ENCODE data around the gene PPFIBP2.

DNA sequence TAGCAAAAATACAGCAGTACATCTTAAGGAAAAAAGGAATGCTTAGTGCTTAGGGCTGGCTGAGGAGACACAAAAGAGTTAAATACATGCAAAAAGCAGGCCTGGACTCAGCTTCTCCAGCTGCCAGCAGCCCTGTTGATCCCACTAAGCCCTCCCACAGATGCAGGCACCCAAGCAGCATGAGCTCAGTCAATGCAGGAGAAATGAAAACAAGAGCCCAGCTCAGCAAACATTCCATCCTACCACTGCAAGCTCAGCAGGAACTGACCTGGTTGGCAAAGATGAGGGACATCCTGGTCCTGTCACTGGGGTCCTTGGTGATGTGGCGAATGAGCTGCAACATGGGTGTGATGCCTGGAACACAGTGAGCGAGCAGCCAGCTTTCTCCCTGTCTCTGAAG, 153.7 kb downstream of the PPFIBP2 start:
- TF ChIP-seq, protein P1, sequence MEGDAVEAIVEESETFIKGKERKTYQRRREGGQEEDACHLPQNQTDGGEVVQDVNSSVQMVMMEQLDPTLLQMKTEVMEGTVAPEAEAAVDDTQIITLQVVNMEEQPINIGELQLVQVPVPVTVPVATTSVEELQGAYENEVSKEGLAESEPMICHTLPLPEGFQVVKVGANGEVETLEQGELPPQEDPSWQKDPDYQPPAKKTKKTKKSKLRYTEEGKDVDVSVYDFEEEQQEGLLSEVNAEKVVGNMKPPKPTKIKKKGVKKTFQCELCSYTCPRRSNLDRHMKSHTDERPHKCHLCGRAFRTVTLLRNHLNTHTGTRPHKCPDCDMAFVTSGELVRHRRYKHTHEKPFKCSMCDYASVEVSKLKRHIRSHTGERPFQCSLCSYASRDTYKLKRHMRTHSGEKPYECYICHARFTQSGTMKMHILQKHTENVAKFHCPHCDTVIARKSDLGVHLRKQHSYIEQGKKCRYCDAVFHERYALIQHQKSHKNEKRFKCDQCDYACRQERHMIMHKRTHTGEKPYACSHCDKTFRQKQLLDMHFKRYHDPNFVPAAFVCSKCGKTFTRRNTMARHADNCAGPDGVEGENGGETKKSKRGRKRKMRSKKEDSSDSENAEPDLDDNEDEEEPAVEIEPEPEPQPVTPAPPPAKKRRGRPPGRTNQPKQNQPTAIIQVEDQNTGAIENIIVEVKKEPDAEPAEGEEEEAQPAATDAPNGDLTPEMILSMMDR (conservative IDR thresholded peaks at IDR 0.05), result no peak
- TF ChIP-seq ZFX (IDR thresholded peaks at IDR 0.05), result no peak
